Astrocyte (in vitro differentiated cells and primary cell): ENCODE measurements around the gene S100B. TPM values are rescaled to one million over a fixed set of nuclear protein-coding genes. Genes with fewer than 3 reads are reported as not detected.

Source experiments
- DNase-seq: peaks from one replicate; pipeline ENCODE4 v3.0.0-alpha.2; 2010; ENCODE audit warnings: low read depth
- FAIRE-seq: peaks from 2 replicates; lab custom pipeline; 2011; peaks lifted over from hg19 to GRCh38; lab: Jason Lieb, UNC
- H2AFZ ChIP-seq: 2 replicates; pipeline ENCODE4 v1.6.0; 2012; ENCODE audit warnings: low read depth, low read length, inconsistent platforms
- H3K27ac ChIP-seq: 2 replicates; pipeline ENCODE4 v1.5.1; 2011; ENCODE audit warnings: low read depth, low read length, inconsistent platforms
- H3K27me3 ChIP-seq: 2 replicates; pipeline ENCODE4 v1.6.0; 2011; ENCODE audit warnings: low read length, inconsistent platforms; ENCODE audit not compliant: insufficient read depth
- H3K36me3 ChIP-seq: 2 replicates; pipeline ENCODE4 v1.5.1; 2011; ENCODE audit warnings: low read length, inconsistent platforms; ENCODE audit not compliant: insufficient read depth
- H3K4me1 ChIP-seq: 2 replicates; pipeline ENCODE4 v1.5.1; 2011; ENCODE audit warnings: low read length, inconsistent platforms; ENCODE audit not compliant: insufficient read depth
- H3K4me2 ChIP-seq: 2 replicates; pipeline ENCODE4 v1.6.0; 2012; ENCODE audit warnings: low read length, inconsistent platforms
- H3K4me3 ChIP-seq: 2 replicates; pipeline ENCODE4 v1.5.1; 2011; ENCODE audit warnings: low read depth, mild to moderate bottlenecking, low read length, inconsistent platforms; ENCODE audit not compliant: insufficient read depth
- H3K79me2 ChIP-seq: 2 replicates; pipeline ENCODE4 v1.6.0; 2012; ENCODE audit warnings: mild to moderate bottlenecking, low read length, inconsistent platforms; ENCODE audit not compliant: insufficient read depth
- H3K9ac ChIP-seq: 2 replicates; pipeline ENCODE4 v1.6.0; 2012; ENCODE audit warnings: mild to moderate bottlenecking, low read length, inconsistent platforms
- H3K9me3 ChIP-seq: 2 replicates; pipeline ENCODE4 v1.5.1; 2012; ENCODE audit warnings: low read depth, mild to moderate bottlenecking, low read length, inconsistent platforms; ENCODE audit not compliant: insufficient read depth
- H4K20me1 ChIP-seq: 2 replicates; pipeline ENCODE4 v1.6.0; 2012; ENCODE audit warnings: low read length, inconsistent platforms; ENCODE audit not compliant: insufficient read depth
- H3K27ac Mint-ChIP-seq: one replicate; pipeline ENCODE4 v1.8.0; 2021; ENCODE audit warnings: mild to moderate bottlenecking, mixed read lengths; ENCODE audit not compliant: unreplicated experiment
- H3K27me3 Mint-ChIP-seq: one replicate; pipeline ENCODE4 v1.8.0; 2021; ENCODE audit warnings: low read depth, mixed read lengths; ENCODE audit not compliant: unreplicated experiment
- H3K36me3 Mint-ChIP-seq: one replicate; pipeline ENCODE4 v1.8.0; 2021; ENCODE audit warnings: low read depth, mixed read lengths; ENCODE audit not compliant: unreplicated experiment
- H3K4me1 Mint-ChIP-seq: one replicate; pipeline ENCODE4 v1.8.0; 2021; ENCODE audit warnings: low read depth, mixed read lengths; ENCODE audit not compliant: unreplicated experiment
- H3K4me3 Mint-ChIP-seq: one replicate; pipeline ENCODE4 v1.8.0; 2021; ENCODE audit warnings: mild to moderate bottlenecking, moderate library complexity, mixed read lengths; ENCODE audit not compliant: unreplicated experiment
- H3K9me3 Mint-ChIP-seq: one replicate; pipeline ENCODE4 v1.8.0; 2021; ENCODE audit warnings: mild to moderate bottlenecking, mixed read lengths; ENCODE audit not compliant: unreplicated experiment
- CTCF ChIP-seq: IDR thresholded peaks from 2 replicates; pipeline ENCODE4 v1.5.1; 2011; ENCODE audit warnings: low read depth, mild to moderate bottlenecking, inconsistent platforms, low read length, moderate library complexity; ENCODE audit not compliant: insufficient read depth
- EZH2 ChIP-seq: IDR thresholded peaks from 2 replicates; pipeline ENCODE4 v1.6.1; 2012; ENCODE audit warnings: mild to moderate bottlenecking, low read length, inconsistent platforms; ENCODE audit not compliant: insufficient read depth
- total RNA-seq: library from RNA; stranded (reverse); gene quantifications from 2 replicates; pipeline ENCODE4 v1.2.1, GENCODE V29; 2021

S100B gene
- total RNA-seq, 1 donor from 2014 or later: 2.0 TPM

GRCh38 chr21:46572850-46573249 lies 32.0 kb downstream of the S100B start:
- no peaks in the 10 kb centered on the region for H3K9me3 ChIP-seq
- no peak overlapping the region for H3K4me2 ChIP-seq
- H3K4me1 ChIP-seq: no peaks in the 10 kb centered on the region
- no peak overlapping the region for H2AFZ ChIP-seq
- H3K9ac ChIP-seq: no peak overlapping the region
- H3K9me3 Mint-ChIP-seq: peaks cover 10% of the 10 kb centered on the region
- H3K27ac Mint-ChIP-seq: no peak overlapping the region
- no peaks in the 10 kb centered on the region for H3K27me3 Mint-ChIP-seq
- no peaks in the 10 kb centered on the region for H4K20me1 ChIP-seq
- TF ChIP-seq EZH2: no peak
- DNase-seq: no peak
- H3K27me3 ChIP-seq: no peaks in the 10 kb centered on the region
- no peak for FAIRE-seq
- no peak overlapping the region for H3K27ac ChIP-seq
- no peak overlapping the region for H3K4me3 ChIP-seq
- no peak overlapping the region for H3K4me3 Mint-ChIP-seq
- peaks cover 33% of the 10 kb centered on the region for H3K36me3 Mint-ChIP-seq
- H3K79me2 ChIP-seq: no peaks in the 10 kb centered on the region
- H3K4me1 Mint-ChIP-seq: no peaks in the 10 kb centered on the region
- H3K36me3 ChIP-seq: peaks cover 11% of the 10 kb centered on the region

- Histone ChIP-seq H3K4me2 (no peak overlapping the region), H2AFZ (no peak overlapping the region), H4K20me1 (no peaks in the 10 kb centered on the region), H3K4me1 (no peaks in the 10 kb centered on the region), H3K4me3 (no peak overlapping the region), H3K79me2 (no peaks in the 10 kb centered on the region), H3K27ac (no peak overlapping the region), H3K36me3 (peaks cover 28% of the 10 kb centered on the region), H3K27me3 (no peaks in the 10 kb centered on the region), H3K9ac (no peak overlapping the region), H3K9me3 (no peaks in the 10 kb centered on the region)
- H3K27me3 Mint-ChIP-seq: no peaks in the 10 kb centered on the region
- H3K4me3 Mint-ChIP-seq: no peak overlapping the region
- H3K27ac Mint-ChIP-seq: no peak overlapping the region
- H3K9me3 Mint-ChIP-seq: peaks cover 3% of the 10 kb centered on the region
- FAIRE-seq (no peak), DNase-seq (no peak)
- peaks cover 40% of the 10 kb centered on the region for H3K36me3 Mint-ChIP-seq
- no peak for TF ChIP-seq EZH2
- no peak for TF ChIP-seq CTCF
- no peaks in the 10 kb centered on the region for H3K4me1 Mint-ChIP-seq
Measured at GRCh38 chr21:46570631-46571030, 34.3 kb downstream of the S100B start.

GRCh38 chr21:46570119-46570518 lies 34.8 kb downstream of the S100B start:
- Mint-ChIP-seq H3K36me3 (peaks cover 42% of the 10 kb centered on the region), H3K9me3 (peaks cover 3% of the 10 kb centered on the region), H3K27ac (no peak overlapping the region), H3K4me1 (no peaks in the 10 kb centered on the region), H3K27me3 (no peaks in the 10 kb centered on the region), H3K4me3 (no peak overlapping the region)
- H3K27me3 ChIP-seq: no peaks in the 10 kb centered on the region
- no peak overlapping the region for H3K9ac ChIP-seq
- no peak for DNase-seq
- no peak for FAIRE-seq
- H3K36me3 ChIP-seq: peaks cover 32% of the 10 kb centered on the region
- no peaks in the 10 kb centered on the region for H3K4me1 ChIP-seq
- no peaks in the 10 kb centered on the region for H4K20me1 ChIP-seq
- no peak overlapping the region for H2AFZ ChIP-seq
- H3K27ac ChIP-seq: no peak overlapping the region
- no peaks in the 10 kb centered on the region for H3K79me2 ChIP-seq
- no peaks in the 10 kb centered on the region for H3K9me3 ChIP-seq
- no peak overlapping the region for H3K4me2 ChIP-seq
- TF ChIP-seq EZH2 (no peak), CTCF (no peak)
- no peak overlapping the region for H3K4me3 ChIP-seq
